NCI-H2107 (cell line): Measurements from ENCODE around the gene NR2F1-AS1.
A peak's percentile ranks its signal among the peaks of the same experiment; 100 is the strongest.

Source experiments
- DNase-seq: peaks from one replicate; lab custom pipeline; 2025; lab: John Stamatoyannopoulos, UW

Gene NR2F1-AS1

GRCh38 chr5:93589152-93589828 is 8.3 kb upstream of the NR2F1-AS1 start:
- no peak for DNase-seq

- DNase-seq: no peak
Observed at GRCh38 chr5:93588352-93589151, 7.5 kb upstream of the NR2F1-AS1 start.

GRCh38 chr5:93587597-93588351 is 6.8 kb upstream of the NR2F1-AS1 start:
- DNase-seq: no peak

GRCh38 chr5:93586736-93587596 is 5.9 kb upstream of the NR2F1-AS1 start:
- DNase-seq: no peak

GRCh38 chr5:93585767-93586385 is 4.9 kb upstream of the NR2F1-AS1 start:
- DNase-seq: no peak

- no peak for DNase-seq
Observed at GRCh38 chr5:93585041-93585766, 4.2 kb upstream of the NR2F1-AS1 start.

- DNase-seq: no peak
Observed at GRCh38 chr5:93584596-93585040, 3.6 kb upstream of the NR2F1-AS1 start.

- no peak for DNase-seq
Observed at GRCh38 chr5:93583768-93584595, 3.0 kb upstream of the NR2F1-AS1 start.

- DNase-seq: no peak
Observed at GRCh38 chr5:93583439-93583767, 2.4 kb upstream of the NR2F1-AS1 start.

GRCh38 chr5:93582677-93583438 is 1.8 kb upstream of the NR2F1-AS1 start, which contains the start of gene NR2F1:
Gene NR2F1 (plus strand): TSS chr5:93583222. CDS start chr5:93585024, 1,802 bp downstream.
- DNase-seq: peak; percentile 63

GRCh38 chr5:93582167-93582462 is 1.1 kb upstream of the NR2F1-AS1 start:
- DNase-seq: no peak

GRCh38 chr5:93580063-93580926 is 724 bp downstream of the NR2F1-AS1 start:
- DNase-seq: no peak

- no peak for DNase-seq
Observed at GRCh38 chr5:93579692-93580062, 1.3 kb downstream of the NR2F1-AS1 start.

- no peak for DNase-seq
Observed at GRCh38 chr5:93578813-93579691, 2.0 kb downstream of the NR2F1-AS1 start.

- no peak for DNase-seq
Observed at GRCh38 chr5:93577854-93578812, 2.9 kb downstream of the NR2F1-AS1 start.
